Measurements from ENCODE around the gene CMBL. TPM values are rescaled to one million over a fixed set of nuclear protein-coding genes. Genes with fewer than 3 reads are reported as not detected.
"Not testable (repeated sequence)": the region's sequence is repeated elsewhere in the genome, so short reads cannot be mapped to it uniquely, and the experiment has no call there.

Gene CMBL
- polyA plus RNA-seq, 10 donors = 54.1 to 104 (median 79.0) TPM

GRCh38 chr5:10311595-10312425, 4.1 kb upstream of the CMBL start:
- no peak for DNase-seq

- DNase-seq = not testable (repeated sequence)
Observed at GRCh38 chr5:10310835-10311570, 3.3 kb upstream of the CMBL start.

- DNase-seq = no peak
Observed at GRCh38 chr5:10310066-10310779, 2.5 kb upstream of the CMBL start.

DNA sequence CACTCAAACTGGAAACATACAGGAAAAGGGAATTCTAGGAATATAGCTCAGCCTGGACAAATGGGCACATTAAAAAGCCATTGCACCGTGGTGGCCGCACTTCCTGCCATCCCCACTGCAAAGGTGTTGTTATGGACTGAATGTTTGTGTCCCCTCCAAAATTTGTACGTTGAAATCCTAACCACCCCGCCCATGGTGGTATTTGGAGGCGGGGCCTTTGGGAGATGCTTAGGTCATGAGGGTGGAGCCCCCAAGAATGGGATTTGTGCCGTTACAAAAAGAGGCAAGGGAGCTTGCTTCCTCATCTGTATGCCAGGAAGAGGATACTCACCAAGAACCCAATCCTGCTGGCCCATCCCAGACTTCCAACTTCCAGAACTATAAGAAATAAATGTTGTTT, 1.1 kb upstream of the CMBL start:
- no peak for DNase-seq

DNA sequence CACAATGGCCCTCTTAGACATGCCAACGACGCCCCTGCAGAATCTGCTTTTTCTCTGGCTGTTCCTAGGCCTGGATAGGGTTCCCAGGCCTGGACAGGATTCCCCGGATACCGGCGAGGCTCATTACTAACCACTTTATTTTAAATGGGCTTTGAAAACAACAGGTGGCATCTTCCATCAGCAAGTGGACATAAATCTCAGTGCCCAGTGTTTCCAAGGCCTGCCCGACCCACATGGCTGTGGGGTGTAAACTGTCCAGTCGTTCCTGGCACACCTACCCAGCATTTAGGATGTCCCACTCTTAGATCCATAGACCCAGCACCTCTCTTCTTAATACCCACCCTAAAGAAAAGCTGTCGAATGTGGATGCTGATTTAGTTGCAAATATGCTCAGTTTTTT, 896 bp downstream of the CMBL start:
- no peak for DNase-seq

GRCh38 chr5:10306114-10306513, 1.6 kb downstream of the CMBL start:
- DNase-seq = no peak

DNA sequence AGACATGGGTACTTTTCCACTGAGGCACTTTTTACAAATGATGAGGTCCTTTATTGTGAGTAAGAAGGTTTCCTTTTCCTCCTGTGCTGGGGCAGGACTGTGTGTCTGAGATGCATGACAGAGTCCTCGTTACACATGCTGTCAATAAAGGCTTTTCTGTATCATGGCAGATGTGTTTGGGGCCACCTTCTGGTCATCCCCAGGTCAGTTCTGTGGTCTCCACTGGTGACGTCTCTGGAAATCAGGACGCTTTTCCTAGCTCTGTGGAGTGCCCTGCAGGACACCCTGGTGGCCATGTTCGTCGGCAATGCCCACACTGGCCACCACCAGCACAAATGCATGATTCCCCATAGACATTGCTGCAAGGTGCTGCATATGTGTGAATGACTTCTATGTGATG, 2.8 kb downstream of the CMBL start:
- no peak for DNase-seq

DNA sequence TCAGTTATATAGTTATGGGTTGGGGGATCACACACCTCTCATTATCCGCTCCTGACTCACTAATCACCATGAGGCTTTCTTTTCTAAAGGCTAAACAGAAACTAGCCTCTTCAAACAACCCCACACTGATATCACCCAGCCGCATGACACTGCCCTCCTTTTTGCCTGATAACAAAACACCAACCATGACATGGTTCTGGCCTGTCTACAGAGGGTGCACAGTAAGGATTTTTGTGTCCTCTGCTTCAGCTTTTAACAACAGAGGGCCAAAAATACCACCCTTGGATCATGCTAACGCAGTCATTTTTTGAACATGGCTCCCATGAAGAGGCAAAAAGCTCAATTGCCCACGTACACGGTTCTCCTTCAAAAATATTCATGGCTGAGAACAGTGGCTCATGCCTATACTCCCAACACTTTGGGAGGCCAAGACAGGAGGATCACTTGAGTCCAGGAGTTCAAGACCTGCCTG, 4.0 kb downstream of the CMBL start:
- DNase-seq = no peak

DNA sequence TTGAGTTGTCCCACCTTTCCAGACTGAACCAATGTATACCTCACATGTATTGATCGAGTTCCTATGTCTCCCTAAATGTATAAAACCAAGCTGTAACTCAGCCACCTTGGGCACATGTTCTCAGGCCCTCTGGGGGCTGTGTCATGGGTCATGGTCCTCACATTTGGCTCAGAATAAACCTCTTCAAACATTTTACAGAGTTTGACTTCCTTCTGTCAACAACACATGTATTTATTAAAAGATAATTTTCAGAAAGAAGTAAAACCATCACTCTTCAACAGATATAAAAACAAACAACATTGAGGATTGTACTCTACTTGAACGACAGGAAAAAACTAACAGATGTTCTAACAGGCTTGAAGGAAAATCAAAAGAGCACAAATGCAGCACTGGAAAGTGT, 4.5 kb downstream of the CMBL start:
- no peak for DNase-seq

DNA sequence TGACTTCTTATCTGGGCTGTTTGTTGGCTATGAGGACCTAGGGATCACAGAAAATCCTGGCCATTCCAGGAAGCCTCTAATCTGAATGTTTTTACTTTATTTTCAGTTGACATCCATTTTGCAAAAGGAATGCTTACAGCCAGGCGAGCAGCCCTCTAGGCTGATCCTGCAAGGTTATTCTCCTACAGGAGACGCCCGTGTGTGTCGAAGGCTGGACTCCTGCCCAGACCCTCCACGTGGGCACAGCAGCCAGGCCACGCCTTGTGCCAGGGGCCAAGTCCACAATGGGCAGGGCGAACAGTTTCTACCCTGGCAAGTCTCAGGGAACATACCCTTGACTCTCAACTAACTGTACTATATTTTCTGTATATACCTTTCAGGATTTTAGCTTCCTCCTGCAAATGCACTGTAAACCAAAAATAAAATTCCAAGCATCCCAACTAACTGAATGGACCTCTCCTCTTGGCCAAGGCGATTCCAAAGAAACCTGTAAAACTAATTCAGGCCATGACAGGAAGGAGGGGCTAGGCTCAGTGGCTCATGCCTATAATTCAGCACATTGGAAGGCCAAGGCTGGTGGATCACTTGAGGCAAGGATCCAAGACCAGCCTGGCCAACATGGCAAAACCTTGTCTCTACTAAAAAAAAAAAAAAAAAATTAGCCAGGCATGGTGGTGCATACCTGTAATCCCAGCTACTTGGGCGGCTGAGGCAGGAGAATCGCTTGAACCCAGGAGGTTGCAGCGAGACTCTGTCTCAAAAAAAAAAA, 5.7 kb downstream of the CMBL start:
- no peak for DNase-seq

DNA sequence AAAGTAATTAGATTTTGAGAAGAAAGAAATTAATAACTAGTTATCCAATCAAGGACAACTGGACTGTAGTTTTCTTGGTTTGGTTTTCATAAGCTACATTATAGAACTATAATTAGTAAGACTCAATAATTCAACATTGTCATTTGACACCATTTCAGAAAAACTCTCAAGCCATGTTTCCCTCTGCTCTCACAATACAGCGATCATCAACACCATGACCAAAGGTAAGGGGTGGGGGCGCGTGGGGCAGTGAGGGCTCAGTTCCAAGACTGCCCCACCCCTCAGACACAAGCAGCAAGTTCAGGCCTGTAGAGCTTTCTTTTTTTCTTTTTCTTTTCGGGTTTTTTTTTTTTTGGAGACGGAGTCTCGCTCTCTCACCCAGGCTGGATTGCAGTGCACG, 6.4 kb downstream of the CMBL start:
- no peak for DNase-seq

GRCh38 chr5:10300246-10300645, 7.5 kb downstream of the CMBL start:
- no peak for DNase-seq

- peak in 1 of 3 donors; percentile 46 for DNase-seq
Observed at GRCh38 chr5:10297646-10298204, 10.0 kb downstream of the CMBL start.

DNA sequence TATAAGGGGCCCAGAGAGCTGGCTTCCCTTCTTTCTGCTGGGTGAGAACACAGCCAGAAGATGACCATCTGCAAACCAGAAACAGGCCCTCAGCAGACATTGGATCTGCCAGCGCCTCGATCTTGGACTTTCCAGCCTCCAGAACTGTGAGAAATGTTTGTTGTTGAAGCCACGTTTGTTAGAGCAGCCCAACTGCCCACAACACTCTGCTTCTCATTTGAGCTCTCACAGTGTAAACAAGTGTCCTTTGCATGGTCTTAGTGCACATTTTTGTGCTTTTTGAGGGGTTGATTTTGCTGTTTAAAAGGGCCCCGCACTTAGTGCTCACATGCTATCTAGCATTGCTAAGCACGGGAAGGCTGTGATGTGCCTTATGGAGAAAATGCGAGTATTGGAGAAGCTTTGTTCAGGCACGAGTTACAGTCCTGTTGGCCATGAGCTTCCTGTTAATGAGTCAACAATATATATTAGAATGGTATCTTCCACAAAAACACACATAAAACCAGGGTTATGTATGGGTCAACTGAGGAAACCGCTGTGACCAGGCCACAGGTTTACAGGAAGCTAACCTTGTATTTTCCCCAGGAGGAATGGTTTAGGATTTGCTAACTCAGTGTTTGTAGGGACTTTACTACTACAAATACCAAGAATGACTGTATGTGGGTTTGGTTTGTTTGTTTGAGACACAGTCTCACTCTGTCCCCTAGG, 11.9 kb downstream of the CMBL start:
- no peak for DNase-seq

DNA sequence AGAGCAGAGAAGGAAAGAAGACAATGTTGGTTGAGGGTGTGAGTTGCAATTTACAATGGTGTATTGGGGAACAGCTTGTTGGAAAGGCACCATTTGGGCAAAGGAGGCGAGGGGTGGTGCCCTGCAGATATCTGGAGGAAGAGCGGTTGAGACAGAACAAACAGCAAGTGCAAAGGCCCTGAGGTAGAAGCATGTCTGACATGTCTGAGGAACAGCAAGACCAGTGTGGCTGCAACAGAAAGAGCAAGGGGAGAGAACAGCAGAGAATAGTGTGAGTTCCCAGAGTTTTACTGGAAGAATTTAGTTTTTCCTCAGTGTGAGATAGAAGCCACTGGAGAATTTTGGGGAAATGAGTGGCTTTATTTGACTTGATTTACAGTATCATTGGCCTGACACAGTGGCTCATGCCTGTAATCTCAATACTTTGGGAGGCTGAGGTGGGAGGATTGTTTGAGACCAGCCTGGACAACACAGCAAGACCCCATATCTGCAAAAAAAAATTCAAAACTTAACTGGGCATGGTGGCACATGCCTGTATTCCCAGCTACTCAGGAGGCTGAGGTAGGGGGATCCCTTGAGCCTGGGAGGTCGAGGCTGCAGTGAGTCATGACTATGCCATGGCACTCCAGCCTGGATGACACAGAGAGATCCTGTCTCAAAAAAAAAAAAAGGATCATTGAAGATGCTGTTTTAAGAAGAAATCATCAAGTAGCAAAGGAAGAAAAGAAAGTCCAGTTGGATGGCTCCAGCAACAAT, 13.6 kb downstream of the CMBL start:
- DNase-seq = no peak

GRCh38 chr5:10291692-10292339, 15.9 kb downstream of the CMBL start:
- DNase-seq = no peak

DNA sequence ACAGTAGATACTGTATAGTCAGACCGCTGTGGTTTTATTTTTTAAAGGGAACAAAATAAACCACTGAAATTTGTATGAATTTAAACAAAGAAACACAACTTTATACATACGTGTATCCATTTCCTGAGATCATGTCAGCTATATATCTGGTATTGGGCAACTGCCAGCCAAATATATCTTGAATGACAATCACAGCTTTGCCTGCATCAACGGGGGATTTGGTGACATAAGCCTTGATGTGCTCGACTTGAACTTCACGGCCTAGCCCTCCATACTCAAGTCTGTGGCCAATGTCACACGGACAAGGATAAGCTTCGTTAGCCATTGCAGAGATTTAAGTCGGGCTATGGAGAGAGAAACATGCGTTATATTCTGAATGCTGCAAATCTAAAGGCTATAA, 17.3 kb downstream of the CMBL start:
- no peak for DNase-seq

GRCh38 chr5:10289991-10290390, 17.7 kb downstream of the CMBL start:
- DNase-seq = no peak

DNA sequence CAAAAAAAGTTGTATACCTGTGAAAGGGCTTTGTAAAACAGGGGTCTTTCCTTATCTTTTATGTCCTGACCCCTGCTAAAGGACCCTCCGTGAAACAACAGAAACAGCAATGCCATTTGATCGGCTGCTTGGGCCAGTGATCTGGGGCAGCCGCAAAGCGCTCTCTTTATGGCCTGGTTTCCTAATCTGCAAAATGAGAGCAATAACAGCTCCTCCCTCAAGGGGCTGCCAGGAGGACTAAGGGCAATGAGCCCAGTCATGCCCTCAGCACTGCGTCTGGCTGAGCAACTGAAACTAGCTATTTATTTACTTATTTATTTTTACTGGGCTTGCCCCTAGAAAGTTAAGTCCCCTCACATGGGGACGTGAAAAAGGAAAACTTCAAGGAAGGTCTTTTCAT, 18.3 kb downstream of the CMBL start:
- no peak for DNase-seq

All from muscle of back (tissue), 11 donors.